A673 (cell line): Measurements from ENCODE around the gene MYH10. TPM values are rescaled to one million over a fixed set of nuclear protein-coding genes. Genes with fewer than 3 reads are reported as not detected.
"Not testable (repeated sequence)": the region's sequence is repeated elsewhere in the genome, so short reads cannot be mapped to it uniquely, and the experiment has no call there.

Experiments used
- BruUV-seq: library from RNA; stranded (reverse); fragments of 400-500 nt; replicated peaks from 2 replicates; lab custom pipeline; 2021; lab: Mats Ljungman, UMichigan
- CTCF ChIA-PET: fragments of 300-600 bp; sonication (Branson Sonifier 250); formaldehyde crosslinking; loops from one replicate; lab custom pipeline; 2022; ENCODE audit warnings: antibody characterized with exemption; lab: Charles Lee
- POLR2A ChIA-PET: fragments of 300-600 bp; sonication (Branson Sonifier 250); formaldehyde crosslinking; loops from one replicate; lab custom pipeline; 2022; ENCODE audit warnings: antibody characterized with exemption; ENCODE audit not compliant: low non-redundant PET; lab: Charles Lee
- DNase-seq: peaks from one replicate; pipeline ENCODE4 v3.0.0-alpha.2; 2015; ENCODE audit warnings: low spot score
- H3K27ac ChIP-seq: fragments of 200-600 bp; sonication (generic); 2 replicates; pipeline ENCODE4 v1.5.1; 2016; ENCODE audit warnings: mixed run types, low read depth, mild to moderate bottlenecking, mixed read lengths, antibody characterized with exemption, low read length; ENCODE audit not compliant: poor library complexity, severe bottlenecking
- H3K27me3 ChIP-seq: fragments of 200-600 bp; sonication (generic); replicated peaks from 2 replicates; pipeline ENCODE4 v1.6.1; 2017; ENCODE audit warnings: mixed run types, low read depth, mild to moderate bottlenecking, mixed read lengths, antibody characterized with exemption, low read length; ENCODE audit not compliant: insufficient read depth, poor library complexity
- H3K36me3 ChIP-seq: fragments of 200-600 bp; sonication (generic); 2 replicates; pipeline ENCODE4 v1.6.1; 2016; ENCODE audit warnings: mixed run types, mild to moderate bottlenecking, mixed read lengths, antibody characterized with exemption, low read length; ENCODE audit not compliant: insufficient read depth, poor library complexity, severe bottlenecking
- H3K4me1 ChIP-seq: fragments of 200-600 bp; sonication (generic); 2 replicates; pipeline ENCODE4 v1.6.1; 2017; ENCODE audit warnings: mixed run types, mild to moderate bottlenecking, mixed read lengths, antibody characterized with exemption, low read length; ENCODE audit not compliant: insufficient read depth, poor library complexity, severe bottlenecking
- H3K4me3 ChIP-seq: fragments of 200-600 bp; sonication (generic); 2 replicates; pipeline ENCODE4 v1.5.1; 2016; ENCODE audit warnings: low read depth, mixed run types, mild to moderate bottlenecking, mixed read lengths, low read length; ENCODE audit not compliant: poor library complexity, severe bottlenecking
- H3K9me3 ChIP-seq: fragments of 200-600 bp; sonication (generic); 2 replicates; pipeline ENCODE4 v1.6.1; 2016; ENCODE audit warnings: mixed run types, low read depth, mild to moderate bottlenecking, mixed read lengths, antibody characterized with exemption, low read length; ENCODE audit not compliant: poor library complexity, severe bottlenecking
- EZH2 ChIP-seq: fragments of 200-600 bp; sonication (generic); IDR thresholded peaks from 2 replicates; pipeline ENCODE4 v1.6.1; 2017; ENCODE audit warnings: borderline replicate concordance, low read depth, mild to moderate bottlenecking, mixed read lengths, antibody characterized with exemption, low read length; ENCODE audit not compliant: poor library complexity, severe bottlenecking
- intact Hi-C: fragments of 100-400 bp; cut with micrococcal nuclease; formaldehyde crosslinking; loops from one replicate; pipeline ENCODE4 v1.10.0; 2022; ENCODE audit not compliant: unreplicated experiment
- total RNA-seq: library from RNA; stranded (reverse); gene quantifications from 2 replicates; pipeline ENCODE4 v1.2.3, GENCODE V29; 2021
- TF ChIP-seq, protein P1 (sequence below): fragments of 300-800, 200-600 bp; sonication (generic); conservative IDR thresholded peaks from 2 replicates; pipeline ENCODE4 v1.5.1; 2017; ENCODE audit warnings: low read depth, mild to moderate bottlenecking, antibody characterized with exemption, low read length, moderate library complexity, mixed read lengths

Gene MYH10
- total RNA-seq, 1 experiment from 2014 or later, result 129 TPM

DNA sequence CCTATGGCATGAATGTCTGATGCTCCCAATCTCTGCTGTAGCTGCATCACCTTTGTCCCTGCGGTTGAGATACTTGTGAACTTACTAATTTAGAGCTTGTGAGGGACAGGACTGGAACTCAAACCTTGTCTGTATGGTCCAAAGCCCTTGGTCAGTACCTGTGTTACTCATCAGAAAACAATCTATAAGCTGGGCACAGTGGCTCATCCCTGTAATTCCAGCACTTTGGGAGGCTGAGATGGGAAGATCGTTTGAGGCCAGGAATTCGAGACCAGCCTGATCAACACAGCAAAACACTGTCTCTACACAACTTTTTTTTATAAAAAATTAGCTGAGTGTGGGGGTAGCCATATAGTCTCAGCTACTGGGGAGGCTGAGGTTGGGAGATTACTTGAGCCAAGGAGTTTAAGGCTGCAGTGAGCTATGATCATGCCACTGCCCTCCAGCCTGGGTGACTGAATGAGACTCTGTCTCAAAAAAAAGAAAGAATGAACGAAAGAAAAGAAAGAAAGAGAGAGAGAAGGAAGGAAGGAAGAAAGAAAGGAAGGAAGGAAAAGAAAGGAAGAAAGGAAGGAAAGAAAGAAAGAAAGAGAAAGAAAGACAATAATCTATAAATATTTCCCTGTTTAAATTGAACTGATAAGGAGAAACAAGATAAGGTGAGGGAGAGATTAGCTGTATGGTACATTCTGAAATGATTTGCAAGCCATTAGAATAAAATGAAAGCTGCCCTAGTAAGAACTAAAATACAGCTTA is 31.7 kb upstream of the MYH10 start:
- Histone ChIP-seq H3K27ac (no peak overlapping the region), H3K4me1 (no peaks in the 10 kb centered on the region), H3K36me3 (no peaks in the 10 kb centered on the region), H3K27me3 (no peaks in the 10 kb centered on the region), H3K4me3 (no peak overlapping the region), H3K9me3 (no peaks in the 10 kb centered on the region)
- no peak for DNase-seq
- CTCF ChIA-PET, result interaction anchor here (0.6 kb wide), 1 partner anchor 892 kb away, joined by 4 read pairs; no protein-coding TSS in a partner anchor
- no TSS peak for BruUV-seq
- POLR2A ChIA-PET, result no interaction called here
- intact Hi-C loops, result no loop called here
- TF ChIP-seq EZH2, result no peak
- TF ChIP-seq, protein P1, sequence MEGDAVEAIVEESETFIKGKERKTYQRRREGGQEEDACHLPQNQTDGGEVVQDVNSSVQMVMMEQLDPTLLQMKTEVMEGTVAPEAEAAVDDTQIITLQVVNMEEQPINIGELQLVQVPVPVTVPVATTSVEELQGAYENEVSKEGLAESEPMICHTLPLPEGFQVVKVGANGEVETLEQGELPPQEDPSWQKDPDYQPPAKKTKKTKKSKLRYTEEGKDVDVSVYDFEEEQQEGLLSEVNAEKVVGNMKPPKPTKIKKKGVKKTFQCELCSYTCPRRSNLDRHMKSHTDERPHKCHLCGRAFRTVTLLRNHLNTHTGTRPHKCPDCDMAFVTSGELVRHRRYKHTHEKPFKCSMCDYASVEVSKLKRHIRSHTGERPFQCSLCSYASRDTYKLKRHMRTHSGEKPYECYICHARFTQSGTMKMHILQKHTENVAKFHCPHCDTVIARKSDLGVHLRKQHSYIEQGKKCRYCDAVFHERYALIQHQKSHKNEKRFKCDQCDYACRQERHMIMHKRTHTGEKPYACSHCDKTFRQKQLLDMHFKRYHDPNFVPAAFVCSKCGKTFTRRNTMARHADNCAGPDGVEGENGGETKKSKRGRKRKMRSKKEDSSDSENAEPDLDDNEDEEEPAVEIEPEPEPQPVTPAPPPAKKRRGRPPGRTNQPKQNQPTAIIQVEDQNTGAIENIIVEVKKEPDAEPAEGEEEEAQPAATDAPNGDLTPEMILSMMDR, result no peak

DNA sequence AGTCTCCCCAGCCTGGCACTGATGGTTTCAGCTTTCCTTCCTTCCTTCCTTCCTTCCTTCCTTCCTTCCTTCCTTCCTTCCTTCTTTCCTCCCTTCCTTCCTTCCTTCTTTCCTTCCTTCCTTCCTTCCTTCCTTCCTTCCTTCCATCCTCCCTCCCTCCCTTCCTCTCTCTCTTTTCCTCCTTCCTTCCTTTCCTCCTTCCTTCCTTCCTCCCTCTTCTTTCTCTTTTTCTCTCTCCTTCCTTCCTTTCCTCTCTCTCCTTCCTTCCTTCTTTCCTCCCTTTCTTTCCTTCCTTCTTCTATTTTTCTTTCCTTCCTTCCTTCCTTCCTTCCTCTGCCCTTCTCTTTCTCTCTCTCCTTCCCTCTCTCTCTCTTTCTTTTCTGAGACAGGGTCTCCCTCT is 30.2 kb upstream of the MYH10 start:
- intact Hi-C loops, H3K4me1 ChIP-seq, CTCF ChIA-PET, DNase-seq, H3K27me3 ChIP-seq, BruUV-seq, H3K4me3 ChIP-seq, H3K27ac ChIP-seq, POLR2A ChIA-PET, H3K36me3 ChIP-seq: not testable (repeated sequence)
- H3K9me3 ChIP-seq, result peaks cover 10% of the 10 kb centered on the region

DNA sequence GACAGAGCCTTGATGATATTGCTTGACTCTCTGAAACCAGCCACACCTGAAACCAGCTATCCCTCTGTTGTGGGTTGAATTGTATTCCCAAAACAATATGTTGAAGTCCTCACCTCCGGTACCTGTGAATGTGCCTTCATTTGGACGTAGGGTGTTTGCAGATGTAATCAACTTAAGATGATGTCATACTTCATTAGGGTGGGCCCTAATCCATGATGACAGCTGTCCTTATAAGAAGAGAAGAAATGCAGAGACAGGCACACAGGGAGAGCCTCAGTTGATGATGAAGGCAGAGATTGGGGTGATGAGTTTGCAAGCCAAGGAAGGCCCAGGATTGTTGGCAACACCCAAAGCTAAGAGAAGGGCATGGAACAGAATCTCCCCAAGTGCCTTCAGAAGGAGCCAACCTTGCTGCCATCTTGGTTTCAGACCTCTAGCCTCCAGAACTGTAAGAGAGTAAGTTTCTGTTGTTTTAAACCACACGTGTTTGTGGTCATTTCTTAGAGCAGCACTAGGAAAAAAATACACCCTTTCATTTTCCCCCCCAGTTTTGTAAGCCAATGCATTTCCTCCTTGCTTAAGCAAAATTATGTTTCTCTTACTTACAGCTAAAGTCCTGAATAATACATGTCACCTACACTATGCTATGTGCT is 29.4 kb upstream of the MYH10 start:
- TF ChIP-seq EZH2, result no peak
- TF ChIP-seq, protein P1, result no peak
- Histone ChIP-seq H3K9me3 (peaks cover 10% of the 10 kb centered on the region), H3K4me1 (no peaks in the 10 kb centered on the region), H3K4me3 (no peak overlapping the region), H3K27me3 (no peaks in the 10 kb centered on the region), H3K36me3 (no peaks in the 10 kb centered on the region), H3K27ac (no peak overlapping the region)
- no TSS peak for BruUV-seq
- ChIA-PET POLR2A (no interaction called here), CTCF (no interaction called here)
- no peak for DNase-seq
- intact Hi-C loops, result no loop called here
